SK-N-MC (cell line): ENCODE data around the gene GAPDHS.

Source experiments
- DNase-seq: peaks from one replicate; pipeline ENCODE4 v3.0.0-alpha.2; 2011; ENCODE audit warnings: low read depth, low spot score
- H3K27ac ChIP-seq: fragments of 200-600 bp; sonication (generic); 2 replicates; pipeline ENCODE4 v1.5.1; 2016; ENCODE audit warnings: mixed run types
- H3K36me3 ChIP-seq: fragments of 200-600 bp; sonication (generic); 2 replicates; pipeline ENCODE4 v1.6.1; 2017; ENCODE audit warnings: antibody characterized with exemption, low read length, mixed read lengths; ENCODE audit not compliant: insufficient read depth
- H3K4me3 ChIP-seq: fragments of 200-600 bp; sonication (generic); 2 replicates; pipeline ENCODE4 v1.5.1; 2016
- H3K9ac ChIP-seq: fragments of 200-600 bp; sonication (generic); 2 replicates; pipeline ENCODE4 v1.8.0; 2017; ENCODE audit warnings: mixed run types, mixed read lengths; ENCODE audit not compliant: insufficient read length
- H3K9me3 ChIP-seq: fragments of 200-600 bp; sonication (generic); 2 replicates; pipeline ENCODE4 v1.6.1; 2017; ENCODE audit warnings: low read depth, mild to moderate bottlenecking, antibody characterized with exemption, low read length, moderate library complexity, mixed read lengths
- EZH2 ChIP-seq: fragments of 200-600 bp; sonication (generic); IDR thresholded peaks from one replicate; pipeline ENCODE4 v1.6.1; 2017; ENCODE audit warnings: antibody characterized with exemption
- FOXP2 ChIP-seq: optimal IDR thresholded peaks from 2 replicates; pipeline ENCODE3; 2011; ENCODE audit warnings: mild to moderate bottlenecking, moderate library complexity; ENCODE audit not compliant: insufficient read depth; ENCODE audit errors: extremely low read length, control extremely low read depth
- POLR2AphosphoS5 ChIP-seq: IDR thresholded peaks from 2 replicates; pipeline ENCODE4 v1.6.1; 2012; ENCODE audit warnings: mild to moderate bottlenecking, low read depth, low read length, borderline replicate concordance

GAPDHS gene

GRCh38 chr19:35507561-35507960 is 25.7 kb upstream of the GAPDHS start:
- Histone ChIP-seq H3K9me3 (no peaks in the 10 kb centered on the region), H3K9ac (no peak overlapping the region), H3K27ac (no peak overlapping the region), H3K36me3 (no peaks in the 10 kb centered on the region), H3K4me3 (no peak overlapping the region)
- TF ChIP-seq FOXP2 (no peak), POLR2AphosphoS5 (no peak), EZH2 (no peak)
- no peak for DNase-seq

GRCh38 chr19:35508129-35508528 is 25.1 kb upstream of the GAPDHS start:
- DNase-seq, result no peak
- no peak overlapping the region for H3K9ac ChIP-seq
- H3K36me3 ChIP-seq, result no peaks in the 10 kb centered on the region
- H3K4me3 ChIP-seq, result no peak overlapping the region
- H3K27ac ChIP-seq, result no peak overlapping the region
- H3K9me3 ChIP-seq, result no peaks in the 10 kb centered on the region
- no peak for TF ChIP-seq POLR2AphosphoS5
- TF ChIP-seq FOXP2, result no peak

- H3K9ac ChIP-seq, result no peak overlapping the region
These were observed 24.1 kb upstream of the GAPDHS start for GRCh38 chr19:35509018-35509652.

GRCh38 chr19:35509861-35510625 is 23.2 kb upstream of the GAPDHS start:
- no peaks in the 10 kb centered on the region for H3K9me3 ChIP-seq
- DNase-seq, result no peak
- TF ChIP-seq FOXP2, result no peak
- no peak for TF ChIP-seq EZH2
- no peak for TF ChIP-seq POLR2AphosphoS5
- H3K4me3 ChIP-seq, result no peak overlapping the region
- H3K9ac ChIP-seq, result no peak overlapping the region
- H3K27ac ChIP-seq, result no peak overlapping the region
- H3K36me3 ChIP-seq, result no peaks in the 10 kb centered on the region

More at GRCh38 chr19:35509018-35509652, 24.1 kb upstream of the GAPDHS start:
- Histone ChIP-seq H3K4me3 (no peak overlapping the region), H3K27ac (no peak overlapping the region), H3K9me3 (no peaks in the 10 kb centered on the region), H3K36me3 (no peaks in the 10 kb centered on the region)
- no peak for DNase-seq
- TF ChIP-seq EZH2, result no peak
- no peak for TF ChIP-seq FOXP2
- TF ChIP-seq POLR2AphosphoS5, result no peak

- Histone ChIP-seq H3K9me3 (no peaks in the 10 kb centered on the region), H3K27ac (no peak overlapping the region), H3K4me3 (no peak overlapping the region), H3K9ac (no peak overlapping the region), H3K36me3 (no peaks in the 10 kb centered on the region)
- no peak for DNase-seq
- TF ChIP-seq POLR2AphosphoS5 (no peak), EZH2 (no peak), FOXP2 (no peak)
These were observed 22.7 kb upstream of the GAPDHS start for GRCh38 chr19:35510626-35510964.

GRCh38 chr19:35511337-35511736 is 21.9 kb upstream of the GAPDHS start:
- no peaks in the 10 kb centered on the region for H3K9me3 ChIP-seq
- no peak overlapping the region for H3K9ac ChIP-seq
- no peak for DNase-seq
- H3K4me3 ChIP-seq, result no peak overlapping the region
- H3K27ac ChIP-seq, result no peak overlapping the region
- TF ChIP-seq EZH2 (no peak), FOXP2 (no peak), POLR2AphosphoS5 (no peak)
- no peaks in the 10 kb centered on the region for H3K36me3 ChIP-seq

GRCh38 chr19:35512831-35513627 is 20.2 kb upstream of the GAPDHS start:
- H3K27ac ChIP-seq, result no peak overlapping the region
- no peaks in the 10 kb centered on the region for H3K9me3 ChIP-seq
- TF ChIP-seq POLR2AphosphoS5 (no peak), EZH2 (no peak), FOXP2 (no peak)
- no peak overlapping the region for H3K9ac ChIP-seq
- H3K36me3 ChIP-seq, result no peaks in the 10 kb centered on the region
- H3K4me3 ChIP-seq, result no peak overlapping the region
- DNase-seq, result no peak

GRCh38 chr19:35513628-35514281 is 19.5 kb upstream of the GAPDHS start, which contains the start of gene DMKN:
DMKN (minus strand) TSS chr19:35513649; CDS start chr19:35513475, 174 bp downstream.
- H3K9ac ChIP-seq, result no peak within 1 kb of the TSS
- TF ChIP-seq FOXP2 (no peak), POLR2AphosphoS5 (no peak)
- H3K36me3 ChIP-seq, result no peaks in the 10 kb centered on the region
- no peak within 1 kb of the TSS for H3K4me3 ChIP-seq
- H3K27ac ChIP-seq, result no peak within 1 kb of the TSS
- H3K9me3 ChIP-seq, result no peaks in the 10 kb centered on the region
- DNase-seq, result no peak
